ENCODE measurements around the gene STK25.
A peak's percentile ranks its signal among the peaks of the same experiment; 100 is the strongest.

The STK25 gene

GRCh38 chr2:241519669-241520068 lies 11.3 kb upstream of the STK25 start:
- H3K36me3 ChIP-seq (replicated peaks in 1 of 2; ENCODE audit: control insufficient read depth in 2 of 2, insufficient read depth in 2 of 2, low read length in 2 of 2), result no peaks in the 10 kb centered on the region
- H3K4me3 ChIP-seq (ENCODE audit: low read length in 2 of 2), result no peak overlapping the region
- H3K23ac ChIP-seq (ENCODE audit: low read depth, low read length, poor library complexity), result no peak overlapping the region
- H3K27ac ChIP-seq (replicated peaks; ENCODE audit: low read length), result no peak overlapping the region
- no peak overlapping the region for H2BK15ac ChIP-seq (ENCODE audit: low read length)
- H4K91ac ChIP-seq (ENCODE audit: low read depth, low read length, poor library complexity), result no peak overlapping the region
- H3K9ac ChIP-seq (ENCODE audit: low read depth, low read length, poor library complexity), result no peak overlapping the region
- no peak overlapping the region for H3K4me2 ChIP-seq (ENCODE audit: insufficient read depth, low read length, poor library complexity, severe bottlenecking)
- WGBS, 2 donors (ENCODE audit: extremely low coverage in 2 of 2, insufficient read length in 2 of 2, insufficient replicate concordance in 1 of 2), result no CpG with 5 or more reads among the region's 11 CpGs
- H2BK120ac ChIP-seq (ENCODE audit: low read depth, low read length), result no peak overlapping the region
- no peak overlapping the region for H2AK5ac ChIP-seq (ENCODE audit: low read depth, low read length)
- H3K18ac ChIP-seq (ENCODE audit: low read length), result no peak overlapping the region
- no peak overlapping the region for H3K4ac ChIP-seq (ENCODE audit: low read length)
- H2BK12ac ChIP-seq (ENCODE audit: low read length), result no peak overlapping the region
- no peak overlapping the region for H2BK5ac ChIP-seq (ENCODE audit: low read length)
- H2AFZ ChIP-seq (ENCODE audit: low read length), result no peak overlapping the region
- H4K8ac ChIP-seq (ENCODE audit: low read depth, low read length), result no peak overlapping the region
- H3K14ac ChIP-seq (ENCODE audit: low read length), result no peak overlapping the region
- H3K27me3 ChIP-seq (ENCODE audit: control insufficient read depth in 3 of 3, insufficient read depth in 3 of 3, low read depth in 1 of 3, low read length in 3 of 3), result no peaks in the 10 kb centered on the region
- peaks cover 0 to 2% of the 10 kb centered on the region in 2 donors for H3K9me3 ChIP-seq (replicated peaks in 1 of 2; ENCODE audit: control insufficient read depth in 2 of 2, insufficient read depth in 1 of 2, low read depth in 1 of 2, low read length in 2 of 2)
- H3K4me1 ChIP-seq (ENCODE audit: control insufficient read depth in 2 of 2, insufficient read depth in 1 of 2, low read depth in 1 of 2, low read length in 2 of 2), result no peaks in the 10 kb centered on the region
- no peak for DNase-seq (ENCODE audit: low spot score)
- no peaks in the 10 kb centered on the region for H3K79me1 ChIP-seq (ENCODE audit: low read depth, low read length)

- Histone ChIP-seq H4K8ac (ENCODE audit: low read depth, low read length) (no peak overlapping the region), H3K9me3 (replicated peaks in 1 of 2; ENCODE audit: control insufficient read depth in 2 of 2, insufficient read depth in 1 of 2, low read depth in 1 of 2, low read length in 2 of 2) (peaks cover 0 to 4% of the 10 kb centered on the region in 2 donors), H3K14ac (ENCODE audit: low read length) (peak overlapping the region; percentile 11), H3K4me3 (ENCODE audit: low read length in 2 of 2) (peak overlapping the region in 1 of 2 donors; percentile 69), H3K23ac (ENCODE audit: low read depth, low read length, poor library complexity) (no peak overlapping the region), H3K4ac (ENCODE audit: low read length) (no peak overlapping the region), H3K27me3 (ENCODE audit: control insufficient read depth in 3 of 3, insufficient read depth in 3 of 3, low read depth in 1 of 3, low read length in 3 of 3) (no peaks in the 10 kb centered on the region), H2AFZ (ENCODE audit: low read length) (no peak overlapping the region), H2BK5ac (ENCODE audit: low read length) (no peak overlapping the region), H3K79me1 (ENCODE audit: low read depth, low read length) (no peaks in the 10 kb centered on the region), H3K18ac (ENCODE audit: low read length) (no peak overlapping the region), H2AK5ac (ENCODE audit: low read depth, low read length) (no peak overlapping the region), H2BK12ac (ENCODE audit: low read length) (no peak overlapping the region), H3K36me3 (replicated peaks in 1 of 2; ENCODE audit: control insufficient read depth in 2 of 2, insufficient read depth in 2 of 2, low read length in 2 of 2) (no peaks in the 10 kb centered on the region), H2BK120ac (ENCODE audit: low read depth, low read length) (no peak overlapping the region), H3K4me2 (ENCODE audit: insufficient read depth, low read length, poor library complexity, severe bottlenecking) (no peak overlapping the region), H3K9ac (ENCODE audit: low read depth, low read length, poor library complexity) (no peak overlapping the region), H3K27ac (replicated peaks; ENCODE audit: low read length) (no peak overlapping the region), H3K4me1 (ENCODE audit: control insufficient read depth in 2 of 2, insufficient read depth in 1 of 2, low read depth in 1 of 2, low read length in 2 of 2) (no peaks in the 10 kb centered on the region), H2BK15ac (ENCODE audit: low read length) (no peak overlapping the region), H4K91ac (ENCODE audit: low read depth, low read length, poor library complexity) (no peak overlapping the region)
- no peak for DNase-seq (ENCODE audit: low spot score)
- 99 to 100% methylated on average over 3 to 6 of the region's 6 CpGs for WGBS, 2 donors (ENCODE audit: extremely low coverage in 2 of 2, insufficient read length in 2 of 2, insufficient replicate concordance in 1 of 2)
These were observed 8.9 kb upstream of the STK25 start for GRCh38 chr2:241517297-241517696.

- Histone ChIP-seq H3K4me2 (ENCODE audit: insufficient read depth, low read length, poor library complexity, severe bottlenecking) (no peak overlapping the region), H3K4me3 (ENCODE audit: low read length in 2 of 2) (peak overlapping the region in 1 of 2 donors; percentile 68), H3K79me1 (ENCODE audit: low read depth, low read length) (no peaks in the 10 kb centered on the region), H2BK12ac (ENCODE audit: low read length) (no peak overlapping the region), H3K27me3 (ENCODE audit: control insufficient read depth in 3 of 3, insufficient read depth in 3 of 3, low read depth in 1 of 3, low read length in 3 of 3) (no peaks in the 10 kb centered on the region), H2BK120ac (ENCODE audit: low read depth, low read length) (no peak overlapping the region), H3K36me3 (replicated peaks in 1 of 2; ENCODE audit: control insufficient read depth in 2 of 2, insufficient read depth in 2 of 2, low read length in 2 of 2) (no peaks in the 10 kb centered on the region), H2BK5ac (ENCODE audit: low read length) (no peak overlapping the region), H3K14ac (ENCODE audit: low read length) (no peak overlapping the region), H3K23ac (ENCODE audit: low read depth, low read length, poor library complexity) (peak overlapping the region; percentile 8), H3K18ac (ENCODE audit: low read length) (no peak overlapping the region), H4K91ac (ENCODE audit: low read depth, low read length, poor library complexity) (no peak overlapping the region), H2AFZ (ENCODE audit: low read length) (no peak overlapping the region), H3K9ac (ENCODE audit: low read depth, low read length, poor library complexity) (no peak overlapping the region), H4K8ac (ENCODE audit: low read depth, low read length) (no peak overlapping the region), H2AK5ac (ENCODE audit: low read depth, low read length) (no peak overlapping the region), H3K4me1 (ENCODE audit: control insufficient read depth in 2 of 2, insufficient read depth in 1 of 2, low read depth in 1 of 2, low read length in 2 of 2) (no peaks in the 10 kb centered on the region), H3K9me3 (replicated peaks in 1 of 2; ENCODE audit: control insufficient read depth in 2 of 2, insufficient read depth in 1 of 2, low read depth in 1 of 2, low read length in 2 of 2) (peaks cover 0 to 4% of the 10 kb centered on the region in 2 donors), H2BK15ac (ENCODE audit: low read length) (no peak overlapping the region), H3K27ac (replicated peaks; ENCODE audit: low read length) (no peak overlapping the region), H3K4ac (ENCODE audit: low read length) (no peak overlapping the region)
- 100% methylated on average over 1 to 3 of the region's 3 CpGs for WGBS, 2 donors (ENCODE audit: extremely low coverage in 2 of 2, insufficient read length in 2 of 2, insufficient replicate concordance in 1 of 2)
- DNase-seq (ENCODE audit: low spot score), result no peak
These were observed 8.2 kb upstream of the STK25 start for GRCh38 chr2:241516520-241516965.

GRCh38 chr2:241514986-241515737 lies 6.8 kb upstream of the STK25 start:
- no peak for DNase-seq (ENCODE audit: low spot score)
- no peaks in the 10 kb centered on the region for H3K36me3 ChIP-seq (replicated peaks in 1 of 2; ENCODE audit: control insufficient read depth in 2 of 2, insufficient read depth in 2 of 2, low read length in 2 of 2)
- H3K18ac ChIP-seq (ENCODE audit: low read length), result no peak overlapping the region
- no peak overlapping the region for H2BK12ac ChIP-seq (ENCODE audit: low read length)
- H3K9me3 ChIP-seq (replicated peaks in 1 of 2; ENCODE audit: control insufficient read depth in 2 of 2, insufficient read depth in 1 of 2, low read depth in 1 of 2, low read length in 2 of 2), result peaks cover 0 to 4% of the 10 kb centered on the region in 2 donors
- no peak overlapping the region for H2AK5ac ChIP-seq (ENCODE audit: low read depth, low read length)
- no peaks in the 10 kb centered on the region for H3K4me1 ChIP-seq (ENCODE audit: control insufficient read depth in 2 of 2, insufficient read depth in 1 of 2, low read depth in 1 of 2, low read length in 2 of 2)
- WGBS, 2 donors (ENCODE audit: extremely low coverage in 2 of 2, insufficient read length in 2 of 2, insufficient replicate concordance in 1 of 2), result no CpG with 5 or more reads among the region's 10 CpGs
- no peak overlapping the region for H3K23ac ChIP-seq (ENCODE audit: low read depth, low read length, poor library complexity)
- no peak overlapping the region for H2BK120ac ChIP-seq (ENCODE audit: low read depth, low read length)
- no peak overlapping the region for H3K4ac ChIP-seq (ENCODE audit: low read length)
- no peak overlapping the region for H3K14ac ChIP-seq (ENCODE audit: low read length)
- no peak overlapping the region for H4K8ac ChIP-seq (ENCODE audit: low read depth, low read length)
- H3K27ac ChIP-seq (replicated peaks; ENCODE audit: low read length), result no peak overlapping the region
- no peak overlapping the region for H3K4me3 ChIP-seq (ENCODE audit: low read length in 2 of 2)
- no peaks in the 10 kb centered on the region for H3K27me3 ChIP-seq (ENCODE audit: control insufficient read depth in 3 of 3, insufficient read depth in 3 of 3, low read depth in 1 of 3, low read length in 3 of 3)
- H3K9ac ChIP-seq (ENCODE audit: low read depth, low read length, poor library complexity), result no peak overlapping the region
- no peak overlapping the region for H2BK15ac ChIP-seq (ENCODE audit: low read length)
- H2AFZ ChIP-seq (ENCODE audit: low read length), result no peak overlapping the region
- no peak overlapping the region for H3K4me2 ChIP-seq (ENCODE audit: insufficient read depth, low read length, poor library complexity, severe bottlenecking)
- no peak overlapping the region for H2BK5ac ChIP-seq (ENCODE audit: low read length)
- H3K79me1 ChIP-seq (ENCODE audit: low read depth, low read length), result no peaks in the 10 kb centered on the region
- H4K91ac ChIP-seq (ENCODE audit: low read depth, low read length, poor library complexity), result no peak overlapping the region

Measured in neuronal stem cell (in vitro differentiated cells).